GF-D8 (cell line): ENCODE data around the gene KMT2D.

Experiments used
- DNase-seq: peaks from one replicate; lab custom pipeline; 2025; lab: John Stamatoyannopoulos, UW

The KMT2D gene

GRCh38 chr12:49060237-49061156 lies at the start of gene KMT2D:
Gene KMT2D (minus strand): TSS chr12:49060794. CDS start chr12:49055324, 5,470 bp downstream.
- peak; percentile 57 for DNase-seq

GRCh38 chr12:49109641-49110463 lies 49.3 kb upstream of the KMT2D start:
- no peak for DNase-seq

- peak; percentile 78 for DNase-seq
These were observed 48.4 kb upstream of the KMT2D start for GRCh38 chr12:49108958-49109404.

GRCh38 chr12:49105504-49106084 lies 45.0 kb upstream of the KMT2D start:
- DNase-seq = no peak

- DNase-seq = no peak
These were observed 44.2 kb upstream of the KMT2D start for GRCh38 chr12:49104822-49105221.

GRCh38 chr12:49100380-49100779 lies 39.8 kb upstream of the KMT2D start:
- no peak for DNase-seq

- DNase-seq = no peak
These were observed 38.1 kb upstream of the KMT2D start for GRCh38 chr12:49098703-49099102.

GRCh38 chr12:49098035-49098451 lies 37.4 kb upstream of the KMT2D start:
- peak; percentile 5 for DNase-seq

GRCh38 chr12:49097381-49097780 lies 36.8 kb upstream of the KMT2D start:
- no peak for DNase-seq

GRCh38 chr12:49094975-49095365 lies 34.4 kb upstream of the KMT2D start:
- no peak for DNase-seq

GRCh38 chr12:49094160-49094974 lies 33.8 kb upstream of the KMT2D start, which contains the start of gene DHH:
Gene DHH (minus strand): TSS chr12:49094801. CDS start chr12:49094512, 289 bp downstream.
- no peak for DNase-seq

- no peak for DNase-seq
These were observed 33.2 kb upstream of the KMT2D start for GRCh38 chr12:49093792-49094159.

GRCh38 chr12:49092816-49093406 lies 32.3 kb upstream of the KMT2D start:
- no peak for DNase-seq

- peak; percentile 33 for DNase-seq
These were observed 31.7 kb upstream of the KMT2D start for GRCh38 chr12:49092086-49092815.

GRCh38 chr12:49091836-49092085 lies 31.2 kb upstream of the KMT2D start:
- DNase-seq = no peak

GRCh38 chr12:49091056-49091835 lies 30.7 kb upstream of the KMT2D start:
- no peak for DNase-seq

- DNase-seq = peak; percentile 2
These were observed 29.5 kb upstream of the KMT2D start for GRCh38 chr12:49089821-49090773.

- DNase-seq = no peak
These were observed 28.3 kb upstream of the KMT2D start for GRCh38 chr12:49088932-49089330.
